ENCODE measurements around the gene ARHGAP27.
"Not testable (repeated sequence)": the region's sequence is repeated elsewhere in the genome, so short reads cannot be mapped to it uniquely, and the experiment has no call there.

Gene ARHGAP27

DNA sequence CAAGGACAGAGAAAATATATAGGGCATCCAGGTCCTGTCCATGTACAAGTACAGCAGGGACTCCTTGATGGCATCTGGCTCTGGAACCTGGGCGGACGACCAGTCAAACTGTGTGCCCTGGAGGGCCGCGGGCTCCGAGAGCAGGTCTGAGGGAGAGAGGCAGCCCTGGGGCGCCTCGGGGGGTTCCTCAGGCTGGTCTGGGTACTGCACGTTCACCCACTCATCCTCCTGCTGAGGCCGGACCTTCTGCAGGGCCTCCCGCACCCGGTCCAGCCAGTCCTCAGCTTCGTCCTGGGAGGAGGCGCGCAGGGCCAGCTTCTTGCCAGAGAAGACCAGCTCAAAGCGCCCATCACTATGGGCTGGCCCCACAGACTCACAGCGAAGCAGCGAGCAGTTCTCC lies 21.1 kb upstream of the ARHGAP27 start:
- not testable (repeated sequence) for H3K27me3 ChIP-seq (ENCODE audit: insufficient read depth, low read length); H3K79me2 ChIP-seq (ENCODE audit: control insufficient read depth, insufficient read depth, low read length, unreplicated experiment); H3K4me1 ChIP-seq (ENCODE audit: control insufficient read depth, insufficient read depth, low read length, unreplicated experiment); H2AFZ ChIP-seq (ENCODE audit: low read length, unreplicated experiment); H3K36me3 ChIP-seq (ENCODE audit: insufficient read depth, low read length); H3K27ac ChIP-seq (ENCODE audit: low read depth, low read length); H3K4me3 ChIP-seq (ENCODE audit: low read depth, low read length)

DNA sequence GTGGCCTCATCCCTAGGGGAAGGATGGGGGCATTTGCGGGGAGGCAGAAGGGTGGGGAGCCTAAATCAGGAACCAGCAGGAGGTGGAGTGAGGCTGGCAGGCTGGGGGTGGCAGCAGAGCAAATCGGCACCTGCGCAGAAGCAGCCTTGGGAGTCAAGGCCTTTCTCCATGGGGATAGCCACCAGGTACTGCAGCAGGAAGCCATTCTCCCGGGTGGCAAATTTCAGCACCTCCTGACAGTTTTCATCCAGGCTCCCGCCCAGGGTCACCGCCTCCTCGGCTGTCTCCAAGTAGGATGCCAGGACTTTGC lies 20.5 kb upstream of the ARHGAP27 start:
- H3K27ac ChIP-seq (ENCODE audit: low read depth, low read length); H3K79me2 ChIP-seq (ENCODE audit: control insufficient read depth, insufficient read depth, low read length, unreplicated experiment); H3K4me3 ChIP-seq (ENCODE audit: low read depth, low read length); H3K36me3 ChIP-seq (ENCODE audit: insufficient read depth, low read length); H2AFZ ChIP-seq (ENCODE audit: low read length, unreplicated experiment); H3K27me3 ChIP-seq (ENCODE audit: insufficient read depth, low read length); H3K4me1 ChIP-seq (ENCODE audit: control insufficient read depth, insufficient read depth, low read length, unreplicated experiment): not testable (repeated sequence)

DNA sequence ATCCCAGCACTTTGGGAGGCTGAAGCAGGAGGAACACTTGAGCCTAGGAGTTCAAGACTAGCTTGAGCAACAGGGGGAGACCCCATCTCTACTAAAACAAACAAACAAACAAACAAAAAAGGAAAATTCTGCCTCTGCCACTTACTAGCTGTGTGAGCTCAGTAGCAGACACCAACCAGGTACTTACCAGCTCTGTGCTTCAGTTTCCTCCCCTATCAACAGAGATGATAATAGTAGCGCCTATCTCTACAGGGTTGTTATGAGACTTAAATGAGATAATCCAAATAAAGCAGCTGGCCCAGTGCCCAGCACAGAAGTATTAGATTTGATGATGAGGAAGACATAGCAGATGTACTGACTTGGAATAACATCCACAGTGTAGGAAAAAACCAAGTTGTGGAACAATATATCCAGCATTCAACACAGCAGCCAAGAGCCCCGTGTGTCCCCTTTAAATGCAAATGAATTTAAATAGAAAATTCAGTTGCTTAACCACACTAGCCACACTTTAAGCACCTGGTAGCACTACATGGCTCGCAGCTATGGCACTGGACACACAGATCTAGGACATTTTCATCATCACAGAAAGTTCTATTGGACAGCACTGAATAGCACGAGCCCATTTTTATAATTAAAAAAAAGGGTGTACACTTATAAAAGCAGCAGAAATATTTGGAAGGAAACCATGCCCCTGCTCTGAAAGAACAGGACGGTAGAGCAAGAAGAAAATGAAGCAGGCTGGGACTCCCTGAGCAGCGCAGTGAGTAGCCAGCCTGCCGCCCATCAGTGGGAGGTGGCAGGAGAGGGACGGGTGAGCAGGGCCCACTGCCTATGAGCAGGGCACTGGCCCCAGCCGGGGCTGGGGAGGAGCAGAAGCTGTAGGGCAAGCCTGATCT lies 19.9 kb upstream of the ARHGAP27 start:
- H2AFZ ChIP-seq (ENCODE audit: low read length, unreplicated experiment); H3K4me3 ChIP-seq (ENCODE audit: low read depth, low read length); H3K4me1 ChIP-seq (ENCODE audit: control insufficient read depth, insufficient read depth, low read length, unreplicated experiment); H3K27ac ChIP-seq (ENCODE audit: low read depth, low read length); H3K36me3 ChIP-seq (ENCODE audit: insufficient read depth, low read length); H3K79me2 ChIP-seq (ENCODE audit: control insufficient read depth, insufficient read depth, low read length, unreplicated experiment); H3K27me3 ChIP-seq (ENCODE audit: insufficient read depth, low read length): not testable (repeated sequence)

DNA sequence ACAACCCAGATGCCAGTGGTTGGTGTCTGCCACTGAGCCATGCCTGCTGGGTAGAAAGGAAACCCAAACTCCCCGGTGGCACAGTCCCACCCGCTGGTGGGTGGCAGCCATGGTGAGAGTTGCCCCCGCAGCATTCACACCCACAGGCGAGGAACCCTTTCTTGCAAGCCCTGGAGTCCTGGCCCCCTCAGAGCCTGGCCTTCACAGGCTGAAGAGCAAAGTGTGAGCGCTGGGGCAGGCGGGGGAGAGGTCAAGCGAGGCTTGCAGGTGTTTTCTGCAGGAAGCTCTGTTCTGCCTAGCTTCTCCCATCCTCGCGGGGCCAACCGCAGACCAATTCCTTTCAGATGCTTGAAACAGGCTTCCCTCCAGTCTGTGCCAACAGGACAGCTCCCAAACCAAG lies 19.0 kb upstream of the ARHGAP27 start:
- not testable (repeated sequence) for H3K79me2 ChIP-seq (ENCODE audit: control insufficient read depth, insufficient read depth, low read length, unreplicated experiment); H3K36me3 ChIP-seq (ENCODE audit: insufficient read depth, low read length); H3K27me3 ChIP-seq (ENCODE audit: insufficient read depth, low read length); H3K27ac ChIP-seq (ENCODE audit: low read depth, low read length); H3K4me1 ChIP-seq (ENCODE audit: control insufficient read depth, insufficient read depth, low read length, unreplicated experiment); H3K4me3 ChIP-seq (ENCODE audit: low read depth, low read length); H2AFZ ChIP-seq (ENCODE audit: low read length, unreplicated experiment)

DNA sequence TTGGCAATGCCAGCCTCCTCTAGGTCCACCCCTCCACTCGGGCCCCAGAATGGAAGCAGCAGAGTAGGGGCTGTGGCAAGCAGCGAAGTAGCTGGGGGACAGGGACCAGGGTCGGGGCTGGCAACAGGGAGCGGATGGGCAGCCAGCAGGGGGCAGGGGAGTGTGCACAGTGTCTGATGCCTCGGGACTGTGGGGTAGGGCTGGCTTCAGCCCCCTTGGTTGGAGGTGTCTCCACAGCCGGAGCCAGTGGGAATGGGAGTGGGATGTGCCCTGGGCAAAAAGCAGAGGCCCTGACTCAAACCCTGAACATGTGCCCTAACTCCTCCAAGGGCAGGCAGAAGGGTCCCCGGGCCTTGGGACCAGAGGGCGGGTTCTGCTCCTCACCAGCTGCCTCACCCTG lies 18.5 kb upstream of the ARHGAP27 start:
- Histone ChIP-seq H2AFZ (ENCODE audit: low read length, unreplicated experiment) (no peak overlapping the region), H3K79me2 (ENCODE audit: control insufficient read depth, insufficient read depth, low read length, unreplicated experiment) (no peaks in the 10 kb centered on the region), H3K27me3 (ENCODE audit: insufficient read depth, low read length) (no peaks in the 10 kb centered on the region), H3K36me3 (ENCODE audit: insufficient read depth, low read length) (no peaks in the 10 kb centered on the region), H3K27ac (ENCODE audit: low read depth, low read length) (no peak overlapping the region), H3K4me1 (ENCODE audit: control insufficient read depth, insufficient read depth, low read length, unreplicated experiment) (peaks cover 6% of the 10 kb centered on the region), H3K4me3 (ENCODE audit: low read depth, low read length) (no peak overlapping the region)

DNA sequence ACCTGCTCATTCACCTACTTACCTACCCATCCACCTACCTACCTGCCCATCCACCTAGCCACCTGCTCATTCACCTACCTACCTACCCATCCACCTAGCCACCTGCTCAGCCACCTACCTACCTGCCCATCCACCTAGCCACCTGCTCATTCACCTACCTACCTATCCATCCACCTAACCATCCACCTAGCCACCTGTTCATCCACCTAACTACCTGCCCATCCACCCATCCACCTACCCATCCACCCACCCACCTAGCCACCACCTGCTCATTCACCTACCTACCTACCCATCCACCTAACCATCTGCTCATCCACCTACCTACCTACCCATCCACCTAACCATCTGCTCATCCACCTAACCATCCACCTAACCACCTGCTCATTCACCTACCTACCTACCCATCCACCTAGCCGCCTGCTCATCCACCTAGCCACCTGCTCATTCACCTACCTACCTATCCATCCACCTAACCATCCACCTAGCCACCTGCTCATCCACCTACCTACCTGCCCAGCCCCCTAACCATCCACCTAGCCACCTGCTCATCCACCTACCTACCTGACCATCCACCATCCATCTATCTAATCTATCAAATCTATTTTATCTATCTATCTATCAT lies 17.1 kb upstream of the ARHGAP27 start:
- not testable (repeated sequence) for H3K27ac ChIP-seq (ENCODE audit: low read depth, low read length); H3K27me3 ChIP-seq (ENCODE audit: insufficient read depth, low read length); H3K4me3 ChIP-seq (ENCODE audit: low read depth, low read length); H2AFZ ChIP-seq (ENCODE audit: low read length, unreplicated experiment); H3K4me1 ChIP-seq (ENCODE audit: control insufficient read depth, insufficient read depth, low read length, unreplicated experiment); H3K79me2 ChIP-seq (ENCODE audit: control insufficient read depth, insufficient read depth, low read length, unreplicated experiment); H3K36me3 ChIP-seq (ENCODE audit: insufficient read depth, low read length)

DNA sequence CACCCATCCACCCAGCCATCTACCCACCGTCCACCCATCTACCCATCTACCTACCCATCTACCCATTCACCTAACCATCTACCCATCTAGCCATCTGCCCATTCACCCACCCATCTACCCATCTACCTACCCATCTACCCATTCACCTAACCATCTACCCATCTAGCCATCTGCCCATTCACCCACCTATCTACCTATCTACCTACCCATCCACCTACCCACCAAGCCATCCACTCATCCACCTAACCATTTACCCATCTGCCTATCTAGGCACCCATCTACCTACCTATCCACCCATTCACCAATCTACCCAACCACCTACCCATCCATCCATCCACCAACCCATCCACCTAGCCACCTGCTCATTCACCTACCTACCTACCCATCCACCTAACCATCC lies 16.6 kb upstream of the ARHGAP27 start:
- H3K36me3 ChIP-seq (ENCODE audit: insufficient read depth, low read length): not testable (repeated sequence)

DNA sequence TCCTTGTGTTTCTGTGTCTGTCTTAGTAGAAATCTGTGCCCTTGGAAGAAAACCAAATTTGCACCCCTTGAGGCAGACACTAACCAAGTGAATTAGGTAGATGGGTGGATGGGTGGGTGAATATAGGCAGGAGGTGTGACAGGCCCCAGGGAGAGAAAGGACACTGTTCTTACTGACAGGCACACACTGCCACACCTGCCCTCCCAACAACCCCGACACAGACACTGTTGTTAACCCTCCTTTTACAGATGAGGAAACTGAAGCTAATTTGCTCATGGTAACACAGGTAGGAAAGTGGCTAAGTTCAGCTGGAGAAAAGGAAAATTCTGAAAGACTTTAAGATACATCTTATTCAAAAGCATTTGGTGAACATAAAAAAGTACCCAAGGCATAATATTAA lies 15.8 kb upstream of the ARHGAP27 start:
- H3K4me3 ChIP-seq (ENCODE audit: low read depth, low read length); H3K4me1 ChIP-seq (ENCODE audit: control insufficient read depth, insufficient read depth, low read length, unreplicated experiment); H3K27me3 ChIP-seq (ENCODE audit: insufficient read depth, low read length); H3K79me2 ChIP-seq (ENCODE audit: control insufficient read depth, insufficient read depth, low read length, unreplicated experiment); H3K27ac ChIP-seq (ENCODE audit: low read depth, low read length); H2AFZ ChIP-seq (ENCODE audit: low read length, unreplicated experiment); H3K36me3 ChIP-seq (ENCODE audit: insufficient read depth, low read length): not testable (repeated sequence)

More for the DNA sequence above, 16.6 kb upstream of the ARHGAP27 start:
- H3K27me3 ChIP-seq (ENCODE audit: insufficient read depth, low read length); H3K4me1 ChIP-seq (ENCODE audit: control insufficient read depth, insufficient read depth, low read length, unreplicated experiment); H3K27ac ChIP-seq (ENCODE audit: low read depth, low read length); H3K79me2 ChIP-seq (ENCODE audit: control insufficient read depth, insufficient read depth, low read length, unreplicated experiment); H3K4me3 ChIP-seq (ENCODE audit: low read depth, low read length); H2AFZ ChIP-seq (ENCODE audit: low read length, unreplicated experiment): not testable (repeated sequence)

DNA sequence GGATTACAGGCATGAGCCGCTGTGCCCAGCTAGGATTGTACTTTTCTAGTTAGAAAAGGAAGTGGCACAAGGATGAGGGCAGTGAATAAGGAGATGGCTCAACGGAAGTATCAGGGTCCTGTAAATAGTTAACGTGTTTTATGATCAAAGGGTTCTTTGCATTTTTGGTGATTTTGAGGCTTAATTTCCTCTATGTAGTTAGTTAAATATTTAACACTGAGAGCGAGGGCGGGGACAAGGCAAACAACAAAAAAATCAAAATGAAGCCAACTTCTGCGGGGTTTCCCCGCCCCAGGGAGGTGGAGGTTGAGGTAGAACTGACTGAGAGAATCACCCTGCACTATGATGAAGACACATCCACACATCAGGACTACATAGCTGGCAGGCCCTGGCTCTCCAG lies 15.4 kb upstream of the ARHGAP27 start:
- H3K36me3 ChIP-seq (ENCODE audit: insufficient read depth, low read length); H3K4me1 ChIP-seq (ENCODE audit: control insufficient read depth, insufficient read depth, low read length, unreplicated experiment): not testable (repeated sequence)

DNA sequence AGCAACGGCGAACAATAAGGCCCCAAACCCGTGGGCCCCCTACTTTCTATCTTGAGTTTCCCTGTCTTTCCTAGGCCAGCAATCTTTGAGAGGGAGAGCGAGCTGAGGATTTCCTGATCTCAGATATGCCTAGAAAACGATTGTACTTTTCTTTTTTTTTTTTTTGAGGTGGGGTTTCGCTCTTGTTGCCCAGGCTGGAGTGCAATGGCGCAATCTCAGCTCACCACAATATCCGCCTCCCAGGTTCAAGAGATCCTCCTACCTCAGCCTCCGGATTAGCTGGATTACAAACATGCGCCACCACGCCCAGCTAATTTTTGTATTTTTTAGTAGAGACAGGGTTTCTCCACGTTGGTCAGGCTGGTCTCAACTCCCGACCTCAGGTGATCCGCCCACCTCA lies 15.0 kb upstream of the ARHGAP27 start:
- not testable (repeated sequence) for H3K27me3 ChIP-seq (ENCODE audit: insufficient read depth, low read length); H3K79me2 ChIP-seq (ENCODE audit: control insufficient read depth, insufficient read depth, low read length, unreplicated experiment); H2AFZ ChIP-seq (ENCODE audit: low read length, unreplicated experiment); H3K4me3 ChIP-seq (ENCODE audit: low read depth, low read length); H3K4me1 ChIP-seq (ENCODE audit: control insufficient read depth, insufficient read depth, low read length, unreplicated experiment); H3K27ac ChIP-seq (ENCODE audit: low read depth, low read length); H3K36me3 ChIP-seq (ENCODE audit: insufficient read depth, low read length)

More for the DNA sequence above, 15.4 kb upstream of the ARHGAP27 start:
- not testable (repeated sequence) for H3K27ac ChIP-seq (ENCODE audit: low read depth, low read length); H3K27me3 ChIP-seq (ENCODE audit: insufficient read depth, low read length); H3K4me3 ChIP-seq (ENCODE audit: low read depth, low read length); H2AFZ ChIP-seq (ENCODE audit: low read length, unreplicated experiment); H3K79me2 ChIP-seq (ENCODE audit: control insufficient read depth, insufficient read depth, low read length, unreplicated experiment)

DNA sequence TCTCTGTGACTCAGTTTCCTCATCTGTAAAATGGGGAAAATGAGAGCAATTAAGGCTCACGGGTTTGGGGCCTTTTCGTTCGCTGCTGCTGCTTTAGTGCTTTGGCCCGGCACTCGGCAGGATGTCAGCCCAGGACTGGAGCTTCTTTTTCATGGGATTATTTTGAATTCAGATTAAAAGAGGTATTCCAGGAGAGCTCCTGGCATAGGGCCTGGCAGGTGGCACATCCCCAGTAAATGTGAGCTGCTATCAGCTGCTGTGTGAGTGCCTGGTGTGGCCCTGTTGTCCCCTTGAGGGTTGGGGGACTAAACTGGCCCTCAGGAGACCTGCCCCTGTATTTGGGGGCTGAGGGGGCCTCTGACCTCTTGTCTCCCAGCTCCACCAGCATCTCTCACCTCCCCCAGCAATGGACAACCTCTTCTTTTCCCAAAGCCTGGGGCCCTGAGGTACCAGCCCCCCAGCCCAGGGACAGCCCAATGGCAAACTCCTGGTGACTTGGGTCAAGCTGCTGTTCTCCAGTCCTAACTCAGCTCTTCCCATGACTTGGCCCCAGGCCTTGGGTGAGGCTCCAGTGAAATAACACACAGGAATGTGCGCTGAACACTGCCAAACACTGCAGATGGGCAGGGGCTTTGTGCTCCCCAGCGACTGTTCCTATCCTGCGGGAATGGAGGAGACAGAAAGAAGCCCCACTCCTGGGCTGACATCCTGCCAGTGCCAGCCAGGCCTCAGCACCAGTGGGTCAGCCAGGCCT lies 14.4 kb upstream of the ARHGAP27 start:
- H2AFZ ChIP-seq (ENCODE audit: low read length, unreplicated experiment); H3K36me3 ChIP-seq (ENCODE audit: insufficient read depth, low read length); H3K27ac ChIP-seq (ENCODE audit: low read depth, low read length): not testable (repeated sequence)

More for the DNA sequence above, 14.4 kb upstream of the ARHGAP27 start:
- not testable (repeated sequence) for H3K4me1 ChIP-seq (ENCODE audit: control insufficient read depth, insufficient read depth, low read length, unreplicated experiment); H3K4me3 ChIP-seq (ENCODE audit: low read depth, low read length); H3K79me2 ChIP-seq (ENCODE audit: control insufficient read depth, insufficient read depth, low read length, unreplicated experiment); H3K27me3 ChIP-seq (ENCODE audit: insufficient read depth, low read length)

Measured in ACC112 (cell line).